ENCODE data around the gene PSMD7.
"Not testable (repeated sequence)": the region's sequence is repeated elsewhere in the genome, so short reads cannot be mapped to it uniquely, and the experiment has no call there.

PSMD7 gene

DNA sequence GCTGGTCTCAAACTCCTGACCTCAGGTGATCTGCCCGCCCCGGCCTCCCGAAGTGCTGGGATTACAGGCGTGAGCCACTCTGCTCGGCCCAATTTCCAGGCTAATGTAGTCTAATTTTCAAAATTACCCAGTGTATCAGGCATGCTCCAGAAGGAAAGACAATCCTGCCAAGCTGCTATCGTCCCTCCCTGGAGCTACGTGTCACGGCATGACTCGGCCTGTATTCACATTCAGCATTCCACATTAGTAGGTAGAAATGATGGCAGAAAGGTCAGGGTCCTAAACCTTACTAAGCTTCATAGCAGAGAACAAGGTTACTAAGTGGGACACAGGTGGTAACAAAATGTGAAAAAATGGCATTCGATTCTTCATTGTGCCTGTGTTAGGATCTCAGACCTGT is 42.6 kb downstream of the PSMD7 start:
- H3K4me1 ChIP-seq; H3K4me3 ChIP-seq; intact Hi-C loops (cut with DNase I; ENCODE audit: low total_unique reads); H3K9me3 ChIP-seq; H3K27ac ChIP-seq; H3K27me3 ChIP-seq; DNase-seq: not testable (repeated sequence)
- peaks cover 52 to 87% (median 78%) of the 10 kb centered on the region in 3 donors for H3K36me3 ChIP-seq

DNA sequence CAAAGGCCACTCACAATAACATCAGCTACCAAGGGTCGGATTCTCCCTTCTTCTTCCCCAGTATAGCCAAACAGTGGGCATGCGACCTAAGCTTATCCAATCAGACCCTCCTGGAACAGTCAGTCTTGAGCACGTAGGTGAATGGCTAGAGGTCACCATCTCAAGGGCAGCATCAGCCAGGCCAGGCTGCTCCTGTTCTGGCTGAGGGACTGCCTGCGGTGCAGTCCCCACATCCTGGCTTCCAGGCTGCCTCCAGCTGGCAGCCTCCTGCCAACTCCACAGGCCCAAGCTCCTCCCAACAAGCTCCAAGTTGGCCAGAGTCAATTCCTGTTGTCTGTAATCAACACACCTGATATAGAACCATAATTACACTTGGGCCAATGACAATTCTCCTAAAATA is 56.4 kb downstream of the PSMD7 start:
- H3K27me3 ChIP-seq; H3K27ac ChIP-seq; intact Hi-C loops (cut with DNase I; ENCODE audit: low total_unique reads); H3K4me1 ChIP-seq; DNase-seq; H3K4me3 ChIP-seq; H3K9me3 ChIP-seq: not testable (repeated sequence)
- H3K36me3 ChIP-seq, result peaks cover 49 to 90% (median 71%) of the 10 kb centered on the region in 3 donors

All from tibial artery (tissue), 4 donors.